22Rv1 (cell line): ENCODE data around the gene ADNP.

ENCODE experiments used
- H3K27ac ChIP-seq: fragments of 450-650 bp; 2 replicates; pipeline ENCODE4 v1.5.1; 2017
- CTCF ChIP-seq: fragments of 450-650 bp; IDR thresholded peaks from 2 replicates; pipeline ENCODE4 v1.5.1; 2017; ENCODE audit warnings: mild to moderate bottlenecking
- ZFX ChIP-seq: fragments of 450-650 bp; IDR thresholded peaks from 2 replicates; pipeline ENCODE4 v1.6.1; 2017; ENCODE audit warnings: antibody characterized with exemption, borderline replicate concordance

ADNP gene

GRCh38 chr20:50844430-50845100 lies 86.7 kb downstream of the ADNP start:
- TF ChIP-seq CTCF (no peak), ZFX (no peak)
- no peak overlapping the region for H3K27ac ChIP-seq

GRCh38 chr20:50843331-50844276 lies 87.6 kb downstream of the ADNP start:
- TF ChIP-seq ZFX (no peak), CTCF (no peak)
- no peak overlapping the region for H3K27ac ChIP-seq

GRCh38 chr20:50842821-50843220 lies 88.4 kb downstream of the ADNP start:
- TF ChIP-seq ZFX, result no peak
- H3K27ac ChIP-seq, result no peak overlapping the region
